MM.1S (cell line): Measurements from ENCODE around the gene CAPN10.

Source experiments
- DNase-seq: peaks from one replicate; pipeline ENCODE4 v3.0.0-alpha.2; 2015
- H2AFZ ChIP-seq: fragments of 300-600 bp; sonication (generic); 2 replicates; pipeline ENCODE4 v1.6.0; 2016; ENCODE audit warnings: antibody characterized with exemption, low read length
- H3F3A ChIP-seq: fragments of 300-600 bp; sonication (generic); 2 replicates; pipeline ENCODE4 v1.6.1; 2016; ENCODE audit warnings: mild to moderate bottlenecking, antibody characterized with exemption, low read length, moderate library complexity, mixed read lengths; ENCODE audit not compliant: insufficient read depth
- H3K27ac ChIP-seq: fragments of 300-600 bp; sonication (generic); 2 replicates; pipeline ENCODE4 v1.5.1; 2016; ENCODE audit warnings: mild to moderate bottlenecking, low read length
- H3K27me3 ChIP-seq: fragments of 300-600 bp; sonication (generic); replicated peaks from 2 replicates; pipeline ENCODE4 v1.6.0; 2016; ENCODE audit warnings: low read length; ENCODE audit not compliant: insufficient read depth
- H3K36me3 ChIP-seq: fragments of 300-600 bp; sonication (generic); replicated peaks from 2 replicates; pipeline ENCODE4 v1.6.1; 2016; ENCODE audit warnings: mild to moderate bottlenecking, low read length, mixed read lengths; ENCODE audit not compliant: insufficient read depth
- H3K4me1 ChIP-seq: fragments of 300-600 bp; sonication (generic); 2 replicates; pipeline ENCODE4 v1.6.1; 2016; ENCODE audit warnings: low read length, mixed read lengths
- H3K4me2 ChIP-seq: fragments of 300-600 bp; sonication (generic); 2 replicates; pipeline ENCODE4 v1.6.0; 2016; ENCODE audit warnings: low read depth, low read length
- H3K4me3 ChIP-seq: fragments of 300-600 bp; sonication (generic); 2 replicates; pipeline ENCODE4 v1.5.1; 2016; ENCODE audit warnings: low read length, mixed read lengths
- H3K79me2 ChIP-seq: fragments of 300-600 bp; sonication (generic); 2 replicates; pipeline ENCODE4 v1.6.1; 2016; ENCODE audit warnings: mixed run types, low read length, mixed read lengths
- H3K9ac ChIP-seq: fragments of 300-600 bp; sonication (generic); 2 replicates; pipeline ENCODE4 v1.6.1; 2016; ENCODE audit warnings: low read length, mixed read lengths
- H3K9me2 ChIP-seq: fragments of 300-600 bp; sonication (generic); replicated peaks from 2 replicates; pipeline ENCODE4 v1.6.1; 2016; ENCODE audit warnings: mild to moderate bottlenecking, low read length, mixed read lengths; ENCODE audit not compliant: insufficient read depth
- H3K9me3 ChIP-seq: fragments of 300-600 bp; sonication (generic); replicated peaks from 2 replicates; pipeline ENCODE4 v1.6.1; 2016; ENCODE audit warnings: mild to moderate bottlenecking, low read length, mixed read lengths; ENCODE audit not compliant: insufficient read depth
- H4K20me1 ChIP-seq: fragments of 300-600 bp; sonication (generic); 2 replicates; pipeline ENCODE4 v1.6.1; 2016; ENCODE audit warnings: mild to moderate bottlenecking, low read length, moderate library complexity, mixed read lengths; ENCODE audit not compliant: insufficient read depth
- CTCF ChIP-seq: fragments of 300-600 bp; sonication (generic); IDR thresholded peaks from 2 replicates; pipeline ENCODE4 v1.5.1; 2016; ENCODE audit warnings: antibody characterized with exemption, low read length, mixed read lengths
- EZH2 ChIP-seq: fragments of 300-600 bp; sonication (generic); optimal IDR thresholded peaks from 2 replicates; pipeline ENCODE3; 2017; ENCODE audit warnings: low read depth, mild to moderate bottlenecking, antibody characterized with exemption, low read length, mixed read lengths
- EZH2phosphoT487 ChIP-seq: fragments of 300-600 bp; sonication (generic); IDR thresholded peaks from 2 replicates; pipeline ENCODE4 v1.6.1; 2018; ENCODE audit warnings: antibody characterized with exemption, low read length

The CAPN10 gene

GRCh38 chr2:240624950-240625621 is 38.6 kb downstream of the CAPN10 start, which contains the start of gene GPR35:
Gene GPR35, plus strand, starts transcription at chr2:240625480. Its CDS starts 4,473 bp downstream, at chr2:240629953.
- H4K20me1 ChIP-seq: no peaks in the 10 kb centered on the region
- TF ChIP-seq EZH2 (no peak), EZH2phosphoT487 (no peak), CTCF (no peak)
- peaks cover 4% of the 10 kb centered on the region; the same call in 1 of the 2 replicates for H3K27me3 ChIP-seq
- no peaks in the 10 kb centered on the region for H3F3A ChIP-seq
- no peak within 1 kb of the TSS for H2AFZ ChIP-seq
- peak; percentile 7 for DNase-seq
- H3K4me1 ChIP-seq: 0 out of 2 replicates have a peak, but pooled peaks cover 4% of the 10 kb centered on the region
- no peak within 1 kb of the TSS for H3K9ac ChIP-seq
- no peaks in the 10 kb centered on the region for H3K9me3 ChIP-seq
- H3K27ac ChIP-seq: no peak within 1 kb of the TSS
- no peaks in the 10 kb centered on the region for H3K36me3 ChIP-seq
- H3K79me2 ChIP-seq: no peaks in the 10 kb centered on the region
- no peaks in the 10 kb centered on the region for H3K9me2 ChIP-seq
- no peak within 1 kb of the TSS for H3K4me2 ChIP-seq
- no peak within 1 kb of the TSS for H3K4me3 ChIP-seq

GRCh38 chr2:240626531-240627300 is 40.2 kb downstream of the CAPN10 start:
- H3K4me3 ChIP-seq: no peak overlapping the region
- DNase-seq: no peak

More at GRCh38 chr2:240626531-240627300, 40.2 kb downstream of the CAPN10 start:
- H3K4me1 ChIP-seq: no peaks in the 10 kb centered on the region
- H3K36me3 ChIP-seq: no peaks in the 10 kb centered on the region
- H3K9me3 ChIP-seq: no peaks in the 10 kb centered on the region
- no peak overlapping the region for H3K4me2 ChIP-seq
- TF ChIP-seq CTCF: no peak
- no peak for TF ChIP-seq EZH2
- no peak for TF ChIP-seq EZH2phosphoT487
- H3K9me2 ChIP-seq: no peaks in the 10 kb centered on the region
- H2AFZ ChIP-seq: no peak overlapping the region
- no peak overlapping the region for H3K27ac ChIP-seq
- no peaks in the 10 kb centered on the region for H3K79me2 ChIP-seq
- no peak overlapping the region for H3K9ac ChIP-seq
- peaks cover 4% of the 10 kb centered on the region; the same call in 1 of the 2 replicates for H3K27me3 ChIP-seq
- no peaks in the 10 kb centered on the region for H3F3A ChIP-seq
- H4K20me1 ChIP-seq: no peaks in the 10 kb centered on the region
